Type B pancreatic cell (in vitro differentiated cells): Measurements from ENCODE around the gene EPN3. TPM values are rescaled to one million over a fixed set of nuclear protein-coding genes. Genes with fewer than 3 reads are reported as not detected.

Experiments
- DNase-seq: peaks from one replicate; pipeline ENCODE4 v3.0.0; 2021; ENCODE audit warnings: mixed read lengths; ENCODE audit not compliant: unreplicated experiment; ENCODE audit errors: extremely low spot score
- H3K27ac Mint-ChIP-seq: 2 replicates; pipeline ENCODE4 v1.8.0; 2021; ENCODE audit warnings: mild to moderate bottlenecking, mixed read lengths
- H3K27me3 Mint-ChIP-seq: 2 replicates; pipeline ENCODE4 v1.8.0; 2021; ENCODE audit warnings: mixed read lengths
- H3K36me3 Mint-ChIP-seq: 2 replicates; pipeline ENCODE4 v1.8.0; 2021; ENCODE audit warnings: mixed read lengths
- H3K4me1 Mint-ChIP-seq: one replicate; pipeline ENCODE4 v1.8.0; 2021; ENCODE audit warnings: mixed read lengths; ENCODE audit not compliant: unreplicated experiment
- H3K4me3 Mint-ChIP-seq: 2 replicates; pipeline ENCODE4 v1.8.0; 2021; ENCODE audit warnings: mild to moderate bottlenecking, mixed read lengths
- H3K9me3 Mint-ChIP-seq: 2 replicates; pipeline ENCODE4 v1.8.0; 2021; ENCODE audit warnings: mixed read lengths
- CTCF ChIP-seq: fragments of 200-600 bp; sonication (generic); conservative IDR thresholded peaks from 2 replicates; pipeline ENCODE4 v1.5.0; 2021; ENCODE audit warnings: antibody characterized with exemption, mild to moderate bottlenecking
- total RNA-seq: library from RNA; stranded (reverse); gene quantifications from 2 replicates; pipeline ENCODE4 v1.2.1, GENCODE V29; 2021; ENCODE audit warnings: low replicate concordance

The EPN3 gene
- total RNA-seq, 1 donor from 2014 or later, result 41.7 TPM

- Mint-ChIP-seq H3K27ac (no peak overlapping the region), H3K9me3 (no peaks in the 10 kb centered on the region), H3K27me3 (no peaks in the 10 kb centered on the region), H3K4me1 (peaks cover 7% of the 10 kb centered on the region), H3K36me3 (no peaks in the 10 kb centered on the region), H3K4me3 (no peak overlapping the region)
- TF ChIP-seq CTCF, result no peak
- DNase-seq, result no peak
Observed at GRCh38 chr17:50523208-50523607, 9.3 kb upstream of the EPN3 start.

- Mint-ChIP-seq H3K27me3 (no peaks in the 10 kb centered on the region), H3K4me1 (no peaks in the 10 kb centered on the region), H3K27ac (no peak overlapping the region), H3K9me3 (no peaks in the 10 kb centered on the region), H3K36me3 (no peaks in the 10 kb centered on the region), H3K4me3 (no peak overlapping the region)
- no peak for DNase-seq
- TF ChIP-seq CTCF, result no peak
Observed at GRCh38 chr17:50524838-50525237, 7.7 kb upstream of the EPN3 start.

GRCh38 chr17:50527155-50527762 is 5.3 kb upstream of the EPN3 start:
- DNase-seq, result no peak
- no peaks in the 10 kb centered on the region for H3K36me3 Mint-ChIP-seq
- no peak overlapping the region for H3K4me3 Mint-ChIP-seq
- no peak overlapping the region for H3K27ac Mint-ChIP-seq
- no peaks in the 10 kb centered on the region for H3K9me3 Mint-ChIP-seq
- no peak for TF ChIP-seq CTCF
- H3K4me1 Mint-ChIP-seq, result peaks cover 9% of the 10 kb centered on the region
- H3K27me3 Mint-ChIP-seq, result peaks cover 8% of the 10 kb centered on the region

GRCh38 chr17:50527949-50528474 is 4.5 kb upstream of the EPN3 start:
- H3K4me1 Mint-ChIP-seq, result peaks cover 9% of the 10 kb centered on the region
- no peak for TF ChIP-seq CTCF
- no peak overlapping the region for H3K27ac Mint-ChIP-seq
- no peak overlapping the region for H3K4me3 Mint-ChIP-seq
- peaks cover 8% of the 10 kb centered on the region for H3K27me3 Mint-ChIP-seq
- H3K9me3 Mint-ChIP-seq, result no peaks in the 10 kb centered on the region
- H3K36me3 Mint-ChIP-seq, result no peaks in the 10 kb centered on the region
- no peak for DNase-seq

GRCh38 chr17:50529849-50530248 is 2.7 kb upstream of the EPN3 start:
- DNase-seq, result no peak
- TF ChIP-seq CTCF, result no peak
- Mint-ChIP-seq H3K4me3 (no peak overlapping the region), H3K4me1 (peaks cover 24% of the 10 kb centered on the region), H3K27ac (no peak overlapping the region), H3K27me3 (peaks cover 16% of the 10 kb centered on the region), H3K9me3 (no peaks in the 10 kb centered on the region), H3K36me3 (no peaks in the 10 kb centered on the region)
